ENCODE results near the gene MRPS27. TPM values are rescaled to one million over a fixed set of nuclear protein-coding genes. Genes with fewer than 3 reads are reported as not detected.

MRPS27 gene
- total RNA-seq, 1 donor from 2014 or later = 37.0 TPM

GRCh38 chr5:72224946-72225463 is 95.0 kb downstream of the MRPS27 start:
- H3K4me3 Mint-ChIP-seq (ENCODE audit: unreplicated experiment) = no peak overlapping the region
- FAIRE-seq (peak; percentile 72), DNase-seq (ENCODE audit: low read depth) (peak; percentile 73)
- H3K9me3 Mint-ChIP-seq (ENCODE audit: unreplicated experiment) = no peaks in the 10 kb centered on the region
- Histone ChIP-seq H3K27me3 (ENCODE audit: insufficient read depth, low read length) (no peaks in the 10 kb centered on the region), H3K9ac (ENCODE audit: low read length) (peak overlapping the region; percentile 3), H3K27ac (ENCODE audit: low read depth, low read length) (peak overlapping the region; percentile 41), H3K9me3 (ENCODE audit: insufficient read depth, low read depth, low read length) (no peaks in the 10 kb centered on the region), H2AFZ (ENCODE audit: low read depth, low read length) (no peak overlapping the region), H3K4me2 (ENCODE audit: low read length) (peak overlapping the region; percentile 5), H3K4me3 (ENCODE audit: insufficient read depth, low read depth, low read length) (no peak overlapping the region), H3K36me3 (ENCODE audit: insufficient read depth, low read length) (peaks cover 45% of the 10 kb centered on the region), H3K4me1 (ENCODE audit: insufficient read depth, low read length) (peaks cover 13% of the 10 kb centered on the region), H4K20me1 (ENCODE audit: insufficient read depth, low read length) (no peaks in the 10 kb centered on the region), H3K79me2 (ENCODE audit: insufficient read depth, low read length) (no peaks in the 10 kb centered on the region)
- peaks cover 22% of the 10 kb centered on the region for H3K36me3 Mint-ChIP-seq (ENCODE audit: low read depth, unreplicated experiment)
- H3K27me3 Mint-ChIP-seq (ENCODE audit: low read depth, unreplicated experiment) = no peaks in the 10 kb centered on the region
- peak overlapping the region; percentile 63 for H3K27ac Mint-ChIP-seq (ENCODE audit: unreplicated experiment)
- no peak for TF ChIP-seq EZH2 (IDR thresholded peaks at IDR 0.05; ENCODE audit: insufficient read depth, low read length)
- no peak for TF ChIP-seq CTCF (IDR thresholded peaks at IDR 0.05; ENCODE audit: insufficient read depth, low read depth, low read length)
- peaks cover 21% of the 10 kb centered on the region for H3K4me1 Mint-ChIP-seq (ENCODE audit: low read depth, unreplicated experiment)

GRCh38 chr5:72223371-72223770 is 96.7 kb downstream of the MRPS27 start:
- Histone ChIP-seq H3K4me3 (ENCODE audit: insufficient read depth, low read depth, low read length) (no peak overlapping the region), H3K36me3 (ENCODE audit: insufficient read depth, low read length) (peaks cover 55% of the 10 kb centered on the region), H3K9ac (ENCODE audit: low read length) (no peak overlapping the region), H3K4me2 (ENCODE audit: low read length) (no peak overlapping the region), H4K20me1 (ENCODE audit: insufficient read depth, low read length) (no peaks in the 10 kb centered on the region), H3K4me1 (ENCODE audit: insufficient read depth, low read length) (peaks cover 13% of the 10 kb centered on the region), H3K9me3 (ENCODE audit: insufficient read depth, low read depth, low read length) (no peaks in the 10 kb centered on the region), H3K79me2 (ENCODE audit: insufficient read depth, low read length) (no peaks in the 10 kb centered on the region), H2AFZ (ENCODE audit: low read depth, low read length) (no peak overlapping the region), H3K27me3 (ENCODE audit: insufficient read depth, low read length) (no peaks in the 10 kb centered on the region), H3K27ac (ENCODE audit: low read depth, low read length) (no peak overlapping the region)
- H3K4me1 Mint-ChIP-seq (ENCODE audit: low read depth, unreplicated experiment) = peaks cover 21% of the 10 kb centered on the region
- FAIRE-seq = peak; percentile 5
- no peak overlapping the region for H3K4me3 Mint-ChIP-seq (ENCODE audit: unreplicated experiment)
- H3K27me3 Mint-ChIP-seq (ENCODE audit: low read depth, unreplicated experiment) = no peaks in the 10 kb centered on the region
- H3K36me3 Mint-ChIP-seq (ENCODE audit: low read depth, unreplicated experiment) = peaks cover 32% of the 10 kb centered on the region
- H3K9me3 Mint-ChIP-seq (ENCODE audit: unreplicated experiment) = no peaks in the 10 kb centered on the region
- no peak for DNase-seq (ENCODE audit: low read depth)
- TF ChIP-seq CTCF (IDR thresholded peaks at IDR 0.05; ENCODE audit: insufficient read depth, low read depth, low read length) (no peak), EZH2 (IDR thresholded peaks at IDR 0.05; ENCODE audit: insufficient read depth, low read length) (no peak)
- no peak overlapping the region for H3K27ac Mint-ChIP-seq (ENCODE audit: unreplicated experiment)

- peaks cover 39% of the 10 kb centered on the region for H3K36me3 Mint-ChIP-seq (ENCODE audit: low read depth, unreplicated experiment)
Observed at GRCh38 chr5:72222521-72222920, 97.5 kb downstream of the MRPS27 start.

More at GRCh38 chr5:72222521-72222920, 97.5 kb downstream of the MRPS27 start:
- Mint-ChIP-seq H3K27ac (ENCODE audit: unreplicated experiment) (no peak overlapping the region), H3K4me3 (ENCODE audit: unreplicated experiment) (no peak overlapping the region), H3K9me3 (ENCODE audit: unreplicated experiment) (no peaks in the 10 kb centered on the region), H3K4me1 (ENCODE audit: low read depth, unreplicated experiment) (peaks cover 21% of the 10 kb centered on the region), H3K27me3 (ENCODE audit: low read depth, unreplicated experiment) (no peaks in the 10 kb centered on the region)
- DNase-seq (ENCODE audit: low read depth) (no peak), FAIRE-seq (no peak)
- Histone ChIP-seq H3K36me3 (ENCODE audit: insufficient read depth, low read length) (peaks cover 57% of the 10 kb centered on the region), H3K4me1 (ENCODE audit: insufficient read depth, low read length) (peaks cover 13% of the 10 kb centered on the region), H3K27me3 (ENCODE audit: insufficient read depth, low read length) (no peaks in the 10 kb centered on the region), H3K4me3 (ENCODE audit: insufficient read depth, low read depth, low read length) (no peak overlapping the region), H3K79me2 (ENCODE audit: insufficient read depth, low read length) (no peaks in the 10 kb centered on the region), H3K9me3 (ENCODE audit: insufficient read depth, low read depth, low read length) (no peaks in the 10 kb centered on the region), H2AFZ (ENCODE audit: low read depth, low read length) (no peak overlapping the region), H4K20me1 (ENCODE audit: insufficient read depth, low read length) (no peaks in the 10 kb centered on the region), H3K9ac (ENCODE audit: low read length) (no peak overlapping the region), H3K27ac (ENCODE audit: low read depth, low read length) (no peak overlapping the region), H3K4me2 (ENCODE audit: low read length) (no peak overlapping the region)
- TF ChIP-seq EZH2 (IDR thresholded peaks at IDR 0.05; ENCODE audit: insufficient read depth, low read length) = no peak
- TF ChIP-seq CTCF (IDR thresholded peaks at IDR 0.05; ENCODE audit: insufficient read depth, low read depth, low read length) = no peak
